Left forelimb (tissue), 1 donor: ENCODE measurements around the gene ENOX1.

Experiments
- DNase-seq: peaks from one replicate; pipeline ENCODE4 v3.0.0-alpha.2; 2018; ENCODE audit warnings: low spot score

The ENOX1 gene

GRCh38 chr13:43608400-43609137 is 178.2 kb downstream of the ENOX1 start:
- DNase-seq: no peak

GRCh38 chr13:43597599-43597945 is 189.2 kb downstream of the ENOX1 start:
- DNase-seq: no peak

GRCh38 chr13:43596924-43597598 is 189.7 kb downstream of the ENOX1 start:
- DNase-seq: no peak

GRCh38 chr13:43596006-43596405 is 190.8 kb downstream of the ENOX1 start:
- DNase-seq: no peak

GRCh38 chr13:43587376-43587775 is 199.4 kb downstream of the ENOX1 start:
- DNase-seq: no peak

GRCh38 chr13:43584751-43585150 is 202.0 kb downstream of the ENOX1 start:
- DNase-seq: no peak

- no peak for DNase-seq
Measured at GRCh38 chr13:43583321-43583720, 203.5 kb downstream of the ENOX1 start.

- no peak for DNase-seq
Measured at GRCh38 chr13:43580280-43580679, 206.5 kb downstream of the ENOX1 start.

- no peak for DNase-seq
Measured at GRCh38 chr13:43579321-43579720, 207.5 kb downstream of the ENOX1 start.

- no peak for DNase-seq
Measured at GRCh38 chr13:43574605-43575004, 212.2 kb downstream of the ENOX1 start.

GRCh38 chr13:43573802-43574514 is 212.8 kb downstream of the ENOX1 start:
- DNase-seq: no peak

GRCh38 chr13:43573361-43573740 is 213.4 kb downstream of the ENOX1 start:
- DNase-seq: no peak

- DNase-seq: no peak
Measured at GRCh38 chr13:43572656-43573360, 214.0 kb downstream of the ENOX1 start.

GRCh38 chr13:43569658-43570057 is 217.1 kb downstream of the ENOX1 start:
- DNase-seq: no peak

- DNase-seq: no peak
Measured at GRCh38 chr13:43567608-43568007, 219.2 kb downstream of the ENOX1 start.

GRCh38 chr13:43564952-43565351 is 221.8 kb downstream of the ENOX1 start:
- DNase-seq: no peak

- DNase-seq: no peak
Measured at GRCh38 chr13:43561081-43561480, 225.7 kb downstream of the ENOX1 start.

GRCh38 chr13:43558939-43559338 is 227.8 kb downstream of the ENOX1 start:
- no peak for DNase-seq

- no peak for DNase-seq
Measured at GRCh38 chr13:43558326-43558725, 228.4 kb downstream of the ENOX1 start.

GRCh38 chr13:43555667-43556066 is 231.1 kb downstream of the ENOX1 start:
- DNase-seq: no peak

- DNase-seq: no peak
Measured at GRCh38 chr13:43551897-43552456, 234.8 kb downstream of the ENOX1 start.

GRCh38 chr13:43546816-43547215 is 240.0 kb downstream of the ENOX1 start:
- no peak for DNase-seq
